Mesothelial cell of epicardium (in vitro differentiated cells): ENCODE results near the gene CLCA1. TPM values are rescaled to one million over a fixed set of nuclear protein-coding genes. Genes with fewer than 3 reads are reported as not detected.

ENCODE experiments used
- DNase-seq, 2 experiments: peaks; one replicate each; pipeline ENCODE4 v3.0.0; 2021; ENCODE audit warnings: low spot score in 2 of 2; ENCODE audit not compliant: unreplicated experiment in 2 of 2
- H3K27ac Mint-ChIP-seq: 2 replicates; pipeline ENCODE4 v1.8.0; 2021; ENCODE audit warnings: mixed read lengths
- H3K27me3 Mint-ChIP-seq: 2 replicates; pipeline ENCODE4 v1.8.0; 2021; ENCODE audit warnings: low read depth, mixed read lengths
- H3K36me3 Mint-ChIP-seq: 2 replicates; pipeline ENCODE4 v1.8.0; 2021; ENCODE audit warnings: mixed read lengths
- H3K4me1 Mint-ChIP-seq: 2 replicates; pipeline ENCODE4 v1.8.0; 2021; ENCODE audit warnings: mixed read lengths
- H3K4me3 Mint-ChIP-seq: 2 replicates; pipeline ENCODE4 v1.8.0; 2021; ENCODE audit warnings: mild to moderate bottlenecking, moderate library complexity, mixed read lengths
- H3K9me3 Mint-ChIP-seq: 2 replicates; pipeline ENCODE4 v1.8.0; 2021; ENCODE audit warnings: mixed read lengths
- total RNA-seq: library from RNA; stranded (reverse); gene quantifications from 3 replicates; pipeline ENCODE4 v1.2.1, GENCODE V29; 2021
- TF ChIP-seq, protein P1 (sequence below): fragments of 200-600 bp; sonication (generic); IDR thresholded peaks from one replicate; pipeline ENCODE4 v1.5.0; 2021; ENCODE audit warnings: antibody characterized with exemption; ENCODE audit not compliant: unreplicated experiment

Gene CLCA1
- total RNA-seq, 1 donor from 2014 or later: not detected

DNA sequence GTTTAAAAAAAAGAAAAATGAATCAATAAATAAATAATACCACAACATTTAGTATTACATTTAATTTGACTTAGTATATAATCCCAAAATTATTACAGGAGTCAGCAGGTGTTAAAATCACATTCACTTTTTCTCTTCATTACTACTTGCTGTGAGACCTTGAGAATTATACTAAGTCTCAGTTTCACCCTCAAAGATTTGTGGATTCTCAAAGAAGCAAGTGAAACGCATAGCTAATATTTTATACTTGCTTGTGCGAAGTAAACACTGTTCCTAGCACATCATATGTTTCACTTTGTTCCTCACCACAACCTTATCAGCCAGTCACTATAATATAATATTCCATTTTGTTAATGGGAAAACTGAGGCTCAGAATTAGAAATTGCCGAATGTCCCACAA lies 4.0 kb downstream of the CLCA1 start:
- Mint-ChIP-seq H3K36me3 (no peaks in the 10 kb centered on the region), H3K4me1 (peaks cover 3% of the 10 kb centered on the region), H3K9me3 (no peaks in the 10 kb centered on the region), H3K4me3 (no peak overlapping the region), H3K27me3 (peaks cover 27% of the 10 kb centered on the region), H3K27ac (no peak overlapping the region)
- TF ChIP-seq, protein P1, sequence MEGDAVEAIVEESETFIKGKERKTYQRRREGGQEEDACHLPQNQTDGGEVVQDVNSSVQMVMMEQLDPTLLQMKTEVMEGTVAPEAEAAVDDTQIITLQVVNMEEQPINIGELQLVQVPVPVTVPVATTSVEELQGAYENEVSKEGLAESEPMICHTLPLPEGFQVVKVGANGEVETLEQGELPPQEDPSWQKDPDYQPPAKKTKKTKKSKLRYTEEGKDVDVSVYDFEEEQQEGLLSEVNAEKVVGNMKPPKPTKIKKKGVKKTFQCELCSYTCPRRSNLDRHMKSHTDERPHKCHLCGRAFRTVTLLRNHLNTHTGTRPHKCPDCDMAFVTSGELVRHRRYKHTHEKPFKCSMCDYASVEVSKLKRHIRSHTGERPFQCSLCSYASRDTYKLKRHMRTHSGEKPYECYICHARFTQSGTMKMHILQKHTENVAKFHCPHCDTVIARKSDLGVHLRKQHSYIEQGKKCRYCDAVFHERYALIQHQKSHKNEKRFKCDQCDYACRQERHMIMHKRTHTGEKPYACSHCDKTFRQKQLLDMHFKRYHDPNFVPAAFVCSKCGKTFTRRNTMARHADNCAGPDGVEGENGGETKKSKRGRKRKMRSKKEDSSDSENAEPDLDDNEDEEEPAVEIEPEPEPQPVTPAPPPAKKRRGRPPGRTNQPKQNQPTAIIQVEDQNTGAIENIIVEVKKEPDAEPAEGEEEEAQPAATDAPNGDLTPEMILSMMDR: no peak
- DNase-seq: no peak

GRCh38 chr1:86477256-86477655 lies 8.5 kb downstream of the CLCA1 start:
- no peak overlapping the region for H3K27ac Mint-ChIP-seq

GRCh38 chr1:86477682-86478081 lies 9.0 kb downstream of the CLCA1 start:
- H3K36me3 Mint-ChIP-seq: no peaks in the 10 kb centered on the region
- no peak for DNase-seq
- no peak overlapping the region for H3K4me3 Mint-ChIP-seq
- H3K4me1 Mint-ChIP-seq: peaks cover 1% of the 10 kb centered on the region
- TF ChIP-seq, protein P1: no peak
- H3K27ac Mint-ChIP-seq: no peak overlapping the region
- no peaks in the 10 kb centered on the region for H3K9me3 Mint-ChIP-seq
- no peaks in the 10 kb centered on the region for H3K27me3 Mint-ChIP-seq

More at GRCh38 chr1:86477256-86477655, 8.5 kb downstream of the CLCA1 start:
- Mint-ChIP-seq H3K27me3 (peaks cover 2% of the 10 kb centered on the region), H3K4me3 (no peak overlapping the region), H3K36me3 (no peaks in the 10 kb centered on the region), H3K9me3 (no peaks in the 10 kb centered on the region), H3K4me1 (peaks cover 3% of the 10 kb centered on the region)
- TF ChIP-seq, protein P1: no peak
- no peak for DNase-seq

DNA sequence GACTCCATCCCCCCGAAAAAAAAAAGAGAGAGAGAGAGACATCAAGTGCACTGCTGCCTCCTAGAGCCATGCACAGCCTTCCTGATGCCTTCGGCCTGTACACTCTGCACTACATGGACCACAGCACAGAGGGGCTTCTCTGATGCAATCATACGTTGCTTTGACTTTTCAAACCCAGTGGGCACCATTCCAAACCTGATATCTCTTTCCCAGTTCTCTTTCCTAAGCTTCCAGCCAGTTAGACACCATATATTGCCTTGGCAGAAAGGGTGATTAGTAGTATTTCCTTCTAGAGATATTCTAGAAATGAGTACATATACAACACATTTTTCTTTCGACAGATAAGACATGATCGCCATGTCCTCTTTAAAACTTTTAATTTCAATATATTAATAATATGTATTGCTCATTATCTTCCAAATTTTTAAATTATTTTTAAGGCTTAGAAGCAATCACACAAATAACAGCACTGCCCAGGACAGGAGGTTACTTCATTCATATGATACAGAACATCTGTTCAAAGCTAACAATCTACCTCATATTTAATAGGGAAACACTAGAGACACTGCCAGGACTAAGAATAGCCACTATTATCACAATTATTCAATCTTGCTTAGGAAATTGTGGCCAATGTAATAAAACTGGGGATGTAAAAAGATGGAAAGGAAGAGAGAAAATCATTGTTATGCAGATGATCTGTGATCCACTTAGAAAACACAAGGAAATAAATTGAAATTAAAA lies 9.9 kb downstream of the CLCA1 start:
- TF ChIP-seq, protein P1: no peak
- no peaks in the 10 kb centered on the region for H3K27me3 Mint-ChIP-seq
- no peaks in the 10 kb centered on the region for H3K36me3 Mint-ChIP-seq
- no peak overlapping the region for H3K4me3 Mint-ChIP-seq
- no peak for DNase-seq
- H3K4me1 Mint-ChIP-seq: peaks cover 1% of the 10 kb centered on the region
- no peaks in the 10 kb centered on the region for H3K9me3 Mint-ChIP-seq
- no peak overlapping the region for H3K27ac Mint-ChIP-seq

- no peak for DNase-seq
- Mint-ChIP-seq H3K36me3 (no peaks in the 10 kb centered on the region), H3K4me3 (no peak overlapping the region), H3K27ac (no peak overlapping the region), H3K4me1 (peaks cover 1% of the 10 kb centered on the region), H3K27me3 (peaks cover 7% of the 10 kb centered on the region), H3K9me3 (no peaks in the 10 kb centered on the region)
- TF ChIP-seq, protein P1: no peak
Measured at GRCh38 chr1:86481966-86482365, 13.2 kb downstream of the CLCA1 start.
